Activated CD8-positive, alpha-beta memory T cell treated with anti-CD3 and anti-CD28 coated beads, Interleukin-2, amount 50 U/mL, for 48 hours (primary cell): Measurements from ENCODE around the gene TNFRSF8.

ENCODE experiments used
- DNase-seq: peaks from one replicate; pipeline ENCODE4 v3.0.0-alpha.2; 2020

Gene TNFRSF8

DNA sequence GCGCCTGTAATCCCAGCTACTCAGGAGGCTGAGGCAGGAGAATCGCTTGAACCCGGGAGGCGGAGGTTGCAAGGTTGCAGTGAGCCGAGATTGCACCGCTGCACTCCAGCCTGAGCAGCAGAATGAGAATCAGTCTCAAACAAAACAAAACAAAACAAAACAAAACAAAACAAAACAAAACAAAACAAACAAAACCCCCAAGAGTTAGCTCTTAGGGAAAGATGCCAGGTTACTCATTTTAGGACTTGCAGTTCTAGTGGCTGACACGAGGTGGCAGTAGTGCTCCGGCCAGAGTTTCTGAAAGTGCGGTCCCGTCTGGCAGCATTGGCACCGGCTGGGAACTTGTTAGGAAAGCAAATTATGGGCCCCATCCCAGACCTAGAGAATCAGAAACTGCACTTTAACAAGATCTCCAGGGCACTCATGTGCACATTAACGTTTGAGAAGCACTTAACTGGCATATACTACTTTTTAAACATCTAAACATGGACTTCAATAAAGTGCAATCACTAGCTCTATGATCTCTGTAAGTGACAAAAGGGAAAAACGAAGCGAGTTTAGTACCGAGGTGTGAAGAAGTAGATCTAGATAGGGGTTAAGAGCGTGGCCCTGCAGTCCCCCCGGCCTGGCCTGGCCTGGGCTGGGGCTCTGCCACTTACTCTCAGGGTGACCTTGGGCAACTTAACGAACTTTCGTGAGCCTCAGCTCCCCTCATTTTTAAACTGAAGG, 61.8 kb downstream of the TNFRSF8 start:
- DNase-seq = peak; percentile 92

DNA sequence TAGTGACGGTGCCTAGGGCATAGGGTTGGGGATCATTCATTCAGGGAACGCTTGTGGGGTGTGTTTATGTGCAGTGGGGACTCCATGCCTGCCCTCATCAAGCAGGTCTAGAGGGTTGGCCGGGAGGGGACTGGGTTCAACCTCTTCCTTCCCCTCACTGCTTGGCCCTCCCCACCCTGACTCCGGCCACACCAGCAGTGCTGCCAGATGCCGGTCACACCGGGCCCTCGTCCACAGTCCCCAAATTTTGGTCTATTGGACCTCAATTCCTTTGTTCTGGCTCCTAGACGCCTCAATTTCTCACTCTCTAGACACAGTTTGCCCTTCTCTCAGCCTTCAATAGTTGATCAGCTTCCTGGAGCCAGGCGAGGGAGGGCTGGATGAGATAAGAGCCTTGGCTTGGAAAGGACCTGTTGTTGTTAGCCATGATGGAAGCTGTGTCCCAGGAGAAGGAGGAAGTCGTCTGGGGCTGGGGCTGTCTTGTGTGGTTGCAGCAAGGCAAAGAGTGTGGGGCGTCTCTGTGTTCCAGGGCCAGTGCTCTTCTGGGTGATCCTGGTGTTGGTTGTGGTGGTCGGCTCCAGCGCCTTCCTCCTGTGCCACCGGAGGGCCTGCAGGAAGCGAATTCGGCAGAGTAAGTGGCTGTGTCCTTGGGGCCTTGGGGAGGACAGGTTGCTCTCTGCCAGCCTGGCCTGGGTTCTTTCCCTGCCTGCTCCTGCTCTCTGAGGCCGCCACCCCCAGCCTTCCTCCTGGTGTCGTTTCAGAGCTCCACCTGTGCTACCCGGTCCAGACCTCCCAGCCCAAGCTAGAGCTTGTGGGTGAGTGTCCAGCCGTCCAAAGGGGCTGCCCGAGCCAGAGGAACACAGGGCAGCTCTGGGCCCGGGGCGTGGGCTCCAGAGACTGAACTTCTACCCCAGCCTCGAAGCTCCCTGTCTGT, 62.6 kb downstream of the TNFRSF8 start:
- DNase-seq = no peak

DNA sequence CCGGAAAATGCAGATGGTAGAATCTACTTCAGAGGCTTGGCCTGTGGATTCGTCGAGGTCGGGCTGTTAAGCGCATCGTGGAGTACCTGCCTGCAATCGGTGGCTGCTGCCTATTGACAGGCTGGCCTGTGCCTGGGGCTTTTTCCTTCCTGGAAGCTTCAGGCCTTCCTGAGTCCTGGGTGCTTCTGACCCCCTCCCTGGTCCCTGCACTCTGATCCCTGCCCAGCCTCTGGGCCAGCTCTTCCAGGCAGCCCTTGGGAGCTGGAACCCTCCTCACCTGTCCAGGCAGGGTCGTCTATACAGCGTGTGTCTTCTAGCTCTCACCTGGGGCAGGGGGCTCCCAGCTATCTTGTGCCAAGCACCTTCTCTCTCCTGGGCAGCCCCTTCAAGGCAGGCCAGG, 63.7 kb downstream of the TNFRSF8 start:
- DNase-seq = no peak

- DNase-seq = no peak
Measured at GRCh38 chr1:12127206-12127810, 64.2 kb downstream of the TNFRSF8 start.

DNA sequence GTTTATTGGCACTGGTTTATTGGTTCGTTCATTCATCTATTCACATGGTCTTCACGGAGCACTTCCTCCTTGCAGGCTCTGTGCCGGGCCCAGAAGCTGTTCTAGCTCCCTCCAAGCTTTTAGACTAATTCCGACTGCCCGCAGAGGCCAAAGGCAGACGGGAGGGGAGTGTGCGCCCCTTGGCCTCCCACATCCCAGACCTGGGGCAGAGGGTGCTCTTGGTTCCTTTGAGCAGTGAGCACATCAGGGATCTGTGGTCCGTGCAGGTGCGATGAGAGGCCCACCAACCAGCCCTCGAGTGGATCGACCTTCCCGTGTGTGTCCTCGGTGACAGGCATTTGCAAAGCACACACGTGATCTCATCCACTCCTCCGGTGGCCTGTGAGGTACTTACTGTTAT, 65.0 kb downstream of the TNFRSF8 start:
- DNase-seq = no peak

- DNase-seq = no peak
Measured at GRCh38 chr1:12129624-12130023, 66.5 kb downstream of the TNFRSF8 start.

GRCh38 chr1:12130466-12131130, 67.5 kb downstream of the TNFRSF8 start:
- no peak for DNase-seq

DNA sequence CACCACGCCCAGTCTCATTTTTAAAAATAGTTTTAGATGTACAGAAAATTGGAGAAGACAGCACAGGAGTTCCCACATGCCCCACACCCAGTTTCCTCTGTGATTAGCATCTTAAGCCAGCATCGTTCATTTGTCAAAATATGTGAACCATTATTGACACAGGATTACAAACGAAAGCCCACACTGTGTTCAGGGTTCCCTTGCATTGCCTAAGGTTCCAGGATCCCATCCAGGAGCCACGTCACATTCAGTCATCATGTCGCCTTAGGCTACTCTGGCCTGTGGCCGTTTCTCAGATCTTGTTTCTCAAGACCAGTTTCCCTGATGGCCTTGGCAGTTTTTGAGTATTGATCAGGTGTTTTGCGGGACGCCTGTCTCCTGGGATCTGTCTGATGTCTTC, 69.0 kb downstream of the TNFRSF8 start:
- DNase-seq = no peak

GRCh38 chr1:12134716-12135115, 71.6 kb downstream of the TNFRSF8 start:
- DNase-seq = no peak

- DNase-seq = no peak
Measured at GRCh38 chr1:12135612-12136011, 72.5 kb downstream of the TNFRSF8 start.

GRCh38 chr1:12136916-12137610, 74.0 kb downstream of the TNFRSF8 start:
- no peak for DNase-seq

- DNase-seq = no peak
Measured at GRCh38 chr1:12138196-12139168, 75.4 kb downstream of the TNFRSF8 start.

DNA sequence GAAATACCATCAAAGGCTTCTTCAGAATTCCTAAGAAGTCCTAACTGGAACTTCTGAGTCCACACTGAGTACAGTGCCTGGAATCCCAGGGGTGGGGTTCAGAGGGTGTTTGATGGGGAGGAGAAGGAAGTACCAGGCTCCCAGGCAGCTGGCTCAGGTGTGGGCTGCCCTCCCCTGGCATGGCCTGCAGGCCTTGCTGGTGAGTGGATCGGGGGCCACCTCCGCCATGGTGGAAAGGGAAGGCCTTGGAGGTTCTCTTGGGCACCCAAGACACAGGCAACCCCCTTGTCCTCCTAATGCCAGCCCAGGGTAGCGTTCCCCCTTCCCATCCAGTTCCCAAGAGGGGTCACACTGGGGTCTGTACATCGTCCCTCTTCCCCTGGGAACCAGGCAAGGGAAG, 76.9 kb downstream of the TNFRSF8 start:
- DNase-seq = no peak

GRCh38 chr1:12140515-12141162, 77.5 kb downstream of the TNFRSF8 start:
- DNase-seq = no peak

DNA sequence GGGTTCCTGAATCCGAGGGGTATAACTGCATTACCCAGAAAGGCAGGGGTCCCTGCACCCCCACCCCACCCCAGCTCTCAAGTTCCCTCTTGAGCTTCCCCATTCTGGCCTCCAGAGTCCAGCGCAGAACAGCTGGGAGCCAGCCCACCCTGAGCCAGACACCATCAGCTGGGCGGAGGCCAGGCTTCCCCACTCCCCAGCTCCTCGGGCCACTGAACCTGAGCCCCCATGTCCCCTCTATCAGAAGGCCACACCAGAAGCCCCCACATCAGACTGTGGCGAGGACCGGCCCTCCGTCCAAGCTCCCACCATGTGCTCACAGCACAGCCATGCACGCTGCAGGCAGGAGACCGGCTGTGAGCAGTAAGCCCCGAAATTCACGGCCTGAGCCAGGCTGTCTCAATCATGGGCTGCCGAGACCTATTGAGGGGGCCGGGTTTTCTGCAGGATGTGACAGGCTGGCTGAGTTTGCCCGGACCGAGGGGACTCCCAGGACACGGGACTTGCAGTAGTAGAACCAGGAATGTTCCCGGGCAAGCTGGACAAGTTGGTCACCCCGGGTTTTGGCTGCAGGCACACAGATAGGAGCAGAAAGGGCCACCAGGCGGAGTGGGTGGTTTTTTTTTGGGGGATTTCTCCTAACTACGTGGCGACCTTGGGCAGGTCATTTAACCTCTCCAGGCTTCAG, 78.2 kb downstream of the TNFRSF8 start:
- no peak for DNase-seq

DNA sequence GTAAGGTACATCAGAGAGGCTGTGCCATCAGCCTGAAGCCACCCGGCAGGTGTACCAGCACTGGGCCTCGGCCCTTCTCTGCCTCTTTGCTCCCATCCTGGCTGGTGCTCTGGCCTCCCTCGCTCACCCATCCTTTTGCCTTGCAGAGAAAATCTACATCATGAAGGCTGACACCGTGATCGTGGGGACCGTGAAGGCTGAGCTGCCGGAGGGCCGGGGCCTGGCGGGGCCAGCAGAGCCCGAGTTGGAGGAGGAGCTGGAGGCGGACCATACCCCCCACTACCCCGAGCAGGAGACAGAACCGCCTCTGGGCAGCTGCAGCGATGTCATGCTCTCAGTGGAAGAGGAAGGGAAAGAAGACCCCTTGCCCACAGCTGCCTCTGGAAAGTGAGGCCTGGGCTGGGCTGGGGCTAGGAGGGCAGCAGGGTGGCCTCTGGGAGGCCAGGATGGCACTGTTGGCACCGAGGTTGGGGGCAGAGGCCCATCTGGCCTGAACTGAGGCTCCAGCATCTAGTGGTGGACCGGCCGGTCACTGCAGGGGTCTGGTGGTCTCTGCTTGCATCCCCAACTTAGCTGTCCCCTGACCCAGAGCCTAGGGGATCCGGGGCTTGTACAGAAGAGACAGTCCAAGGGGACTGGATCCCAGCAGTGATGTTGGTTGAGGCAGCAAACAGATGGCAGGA, 79.2 kb downstream of the TNFRSF8 start:
- no peak for DNase-seq

DNA sequence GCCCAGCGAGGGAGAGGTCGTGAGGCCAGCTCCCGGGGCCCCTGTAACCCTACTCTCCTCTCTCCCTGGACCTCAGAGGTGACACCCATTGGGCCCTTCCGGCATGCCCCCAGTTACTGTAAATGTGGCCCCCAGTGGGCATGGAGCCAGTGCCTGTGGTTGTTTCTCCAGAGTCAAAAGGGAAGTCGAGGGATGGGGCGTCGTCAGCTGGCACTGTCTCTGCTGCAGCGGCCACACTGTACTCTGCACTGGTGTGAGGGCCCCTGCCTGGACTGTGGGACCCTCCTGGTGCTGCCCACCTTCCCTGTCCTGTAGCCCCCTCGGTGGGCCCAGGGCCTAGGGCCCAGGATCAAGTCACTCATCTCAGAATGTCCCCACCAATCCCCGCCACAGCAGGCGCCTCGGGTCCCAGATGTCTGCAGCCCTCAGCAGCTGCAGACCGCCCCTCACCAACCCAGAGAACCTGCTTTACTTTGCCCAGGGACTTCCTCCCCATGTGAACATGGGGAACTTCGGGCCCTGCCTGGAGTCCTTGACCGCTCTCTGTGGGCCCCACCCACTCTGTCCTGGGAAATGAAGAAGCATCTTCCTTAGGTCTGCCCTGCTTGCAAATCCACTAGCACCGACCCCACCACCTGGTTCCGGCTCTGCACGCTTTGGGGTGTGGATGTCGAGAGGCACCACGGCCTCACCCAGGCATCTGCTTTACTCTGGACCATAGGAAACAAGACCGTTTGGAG, 80.0 kb downstream of the TNFRSF8 start:
- DNase-seq = no peak

- no peak for DNase-seq
Measured at GRCh38 chr1:12143631-12144155, 80.6 kb downstream of the TNFRSF8 start.
